KMS-11 (cell line): ENCODE results near the gene SLC25A17.
A peak's percentile ranks its signal among the peaks of the same experiment; 100 is the strongest.
"Not testable (repeated sequence)": the region's sequence is repeated elsewhere in the genome, so short reads cannot be mapped to it uniquely, and the experiment has no call there.

Experiments used
- H2AFZ ChIP-seq: fragments of 200-600 bp; sonication (generic); 2 replicates; pipeline ENCODE4 v1.6.1; 2016; ENCODE audit warnings: antibody characterized with exemption, mixed run types, low read depth
- H3K27ac ChIP-seq: fragments of 200-600 bp; sonication (generic); 2 replicates; pipeline ENCODE4 v1.6.1; 2016; ENCODE audit warnings: mild to moderate bottlenecking, mixed run types
- H3K27me3 ChIP-seq: fragments of 200-600 bp; sonication (generic); 2 replicates; pipeline ENCODE4 v1.6.1; 2017; ENCODE audit warnings: mild to moderate bottlenecking, low read depth, mixed run types, moderate library complexity; ENCODE audit not compliant: insufficient read depth
- H3K36me3 ChIP-seq: fragments of 200-600 bp; sonication (generic); 2 replicates; pipeline ENCODE4 v1.6.1; 2017; ENCODE audit warnings: mild to moderate bottlenecking, mixed run types; ENCODE audit not compliant: insufficient read depth
- H3K4me1 ChIP-seq: fragments of 200-600 bp; sonication (generic); 2 replicates; pipeline ENCODE4 v1.6.1; 2016; ENCODE audit warnings: mild to moderate bottlenecking, low read depth, mixed run types; ENCODE audit not compliant: poor library complexity, severe bottlenecking
- H3K4me2 ChIP-seq: fragments of 200-600 bp; sonication (generic); 2 replicates; pipeline ENCODE4 v1.7.0; 2016; ENCODE audit warnings: mild to moderate bottlenecking, mixed run types
- H3K4me3 ChIP-seq: fragments of 200-600 bp; sonication (generic); IDR thresholded peaks from 2 replicates; pipeline ENCODE4 v1.6.1; 2017; ENCODE audit warnings: low read depth, low read length, mixed read lengths; ENCODE audit not compliant: insufficient read depth
- H3K79me2 ChIP-seq: fragments of 200-600 bp; sonication (generic); 2 replicates; pipeline ENCODE4 v1.6.1; 2016; ENCODE audit warnings: low read depth, mixed run types; ENCODE audit not compliant: insufficient read depth
- H3K9ac ChIP-seq: fragments of 200-600 bp; sonication (generic); 2 replicates; pipeline ENCODE4 v1.6.1; 2016; ENCODE audit warnings: mild to moderate bottlenecking, mixed run types
- H4K20me1 ChIP-seq: fragments of 200-600 bp; sonication (generic); 2 replicates; pipeline ENCODE4 v1.6.1; 2016; ENCODE audit warnings: mild to moderate bottlenecking, mixed run types; ENCODE audit not compliant: insufficient read depth
- TF ChIP-seq, protein P1 (sequence below): fragments of 200-600 bp; sonication (generic); conservative IDR thresholded peaks from 2 replicates; pipeline ENCODE4 v1.6.1; 2017; ENCODE audit warnings: low read depth, mild to moderate bottlenecking, antibody characterized with exemption, low read length, moderate library complexity, mixed read lengths

Gene SLC25A17, protein sequence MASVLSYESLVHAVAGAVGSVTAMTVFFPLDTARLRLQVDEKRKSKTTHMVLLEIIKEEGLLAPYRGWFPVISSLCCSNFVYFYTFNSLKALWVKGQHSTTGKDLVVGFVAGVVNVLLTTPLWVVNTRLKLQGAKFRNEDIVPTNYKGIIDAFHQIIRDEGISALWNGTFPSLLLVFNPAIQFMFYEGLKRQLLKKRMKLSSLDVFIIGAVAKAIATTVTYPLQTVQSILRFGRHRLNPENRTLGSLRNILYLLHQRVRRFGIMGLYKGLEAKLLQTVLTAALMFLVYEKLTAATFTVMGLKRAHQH

GRCh38 chr22:40818747-40819598 is at the start of gene SLC25A17:
Gene SLC25A17, minus strand, starts transcription at chr22:40819346. Its CDS starts 98 bp downstream, at chr22:40819248.
- Histone ChIP-seq H2AFZ (peak within 1 kb of the TSS; percentile 98), H3K4me3 (no peak within 1 kb of the TSS), H3K79me2 (peaks cover 39% of the 10 kb centered on the region), H4K20me1 (no peaks in the 10 kb centered on the region), H3K9ac (peak within 1 kb of the TSS; percentile 69), H3K27ac (peak within 1 kb of the TSS; percentile 50), H3K4me1 (peaks cover 26% of the 10 kb centered on the region), H3K36me3 (no peaks in the 10 kb centered on the region), H3K4me2 (peak within 1 kb of the TSS; percentile 87), H3K27me3 (no peaks in the 10 kb centered on the region)
- TF ChIP-seq, protein P1, sequence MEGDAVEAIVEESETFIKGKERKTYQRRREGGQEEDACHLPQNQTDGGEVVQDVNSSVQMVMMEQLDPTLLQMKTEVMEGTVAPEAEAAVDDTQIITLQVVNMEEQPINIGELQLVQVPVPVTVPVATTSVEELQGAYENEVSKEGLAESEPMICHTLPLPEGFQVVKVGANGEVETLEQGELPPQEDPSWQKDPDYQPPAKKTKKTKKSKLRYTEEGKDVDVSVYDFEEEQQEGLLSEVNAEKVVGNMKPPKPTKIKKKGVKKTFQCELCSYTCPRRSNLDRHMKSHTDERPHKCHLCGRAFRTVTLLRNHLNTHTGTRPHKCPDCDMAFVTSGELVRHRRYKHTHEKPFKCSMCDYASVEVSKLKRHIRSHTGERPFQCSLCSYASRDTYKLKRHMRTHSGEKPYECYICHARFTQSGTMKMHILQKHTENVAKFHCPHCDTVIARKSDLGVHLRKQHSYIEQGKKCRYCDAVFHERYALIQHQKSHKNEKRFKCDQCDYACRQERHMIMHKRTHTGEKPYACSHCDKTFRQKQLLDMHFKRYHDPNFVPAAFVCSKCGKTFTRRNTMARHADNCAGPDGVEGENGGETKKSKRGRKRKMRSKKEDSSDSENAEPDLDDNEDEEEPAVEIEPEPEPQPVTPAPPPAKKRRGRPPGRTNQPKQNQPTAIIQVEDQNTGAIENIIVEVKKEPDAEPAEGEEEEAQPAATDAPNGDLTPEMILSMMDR = peak; percentile 35; the same call in 1 of the 2 replicates

DNA sequence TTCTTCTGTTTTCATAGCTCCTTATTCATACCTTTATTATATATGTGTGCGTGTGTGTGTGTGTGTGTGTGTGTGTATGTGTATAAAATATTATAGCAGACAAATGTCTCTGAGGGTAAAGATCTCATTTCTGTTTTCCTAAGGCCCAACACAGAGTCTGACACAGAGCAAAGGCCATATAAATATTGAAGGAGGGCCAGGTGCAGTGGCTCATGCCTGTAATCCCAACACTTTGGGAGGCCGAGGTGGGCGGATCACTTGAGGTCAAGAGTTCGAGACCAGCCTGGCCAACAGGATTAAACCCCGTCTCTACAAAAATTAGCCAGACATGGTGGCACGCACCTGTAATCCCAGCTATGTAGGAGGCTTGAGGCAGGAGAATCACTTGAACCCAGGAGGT is 49.2 kb upstream of the SLC25A17 start:
- not testable (repeated sequence) for H3K9ac ChIP-seq, H3K79me2 ChIP-seq, H3K4me1 ChIP-seq, H3K27me3 ChIP-seq, H3K27ac ChIP-seq, H3K4me3 ChIP-seq, H3K36me3 ChIP-seq, H2AFZ ChIP-seq, H4K20me1 ChIP-seq, H3K4me2 ChIP-seq

DNA sequence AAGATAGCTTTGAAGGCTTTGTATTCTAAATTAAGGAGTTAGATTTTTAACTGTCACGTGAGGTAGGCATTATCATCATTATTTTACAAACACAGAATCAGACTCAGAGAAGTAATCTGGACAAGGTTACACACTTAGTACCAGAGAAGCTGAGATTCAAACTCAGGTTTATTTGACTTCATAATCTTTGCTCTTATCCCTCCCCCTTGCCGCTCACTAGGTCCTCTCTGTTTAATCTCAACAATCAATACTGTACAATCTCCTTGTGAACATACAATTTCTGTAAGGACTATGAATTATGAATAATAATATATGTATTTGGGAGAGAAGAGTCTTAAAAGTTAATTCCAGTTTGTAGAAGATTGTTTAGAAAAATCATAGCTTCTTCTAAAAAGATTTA is 48.0 kb upstream of the SLC25A17 start:
- no peak overlapping the region for H3K4me3 ChIP-seq
- TF ChIP-seq, protein P1 = no peak
- H2AFZ ChIP-seq = no peak overlapping the region
- H3K79me2 ChIP-seq = peaks cover 16% of the 10 kb centered on the region; the same call in 1 of the 2 replicates
- no peak overlapping the region for H3K27ac ChIP-seq
- H3K4me1 ChIP-seq = no peaks in the 10 kb centered on the region
- no peaks in the 10 kb centered on the region for H3K27me3 ChIP-seq
- no peak overlapping the region for H3K9ac ChIP-seq
- no peak overlapping the region for H3K4me2 ChIP-seq
- no peaks in the 10 kb centered on the region for H3K36me3 ChIP-seq
- H4K20me1 ChIP-seq = no peaks in the 10 kb centered on the region

DNA sequence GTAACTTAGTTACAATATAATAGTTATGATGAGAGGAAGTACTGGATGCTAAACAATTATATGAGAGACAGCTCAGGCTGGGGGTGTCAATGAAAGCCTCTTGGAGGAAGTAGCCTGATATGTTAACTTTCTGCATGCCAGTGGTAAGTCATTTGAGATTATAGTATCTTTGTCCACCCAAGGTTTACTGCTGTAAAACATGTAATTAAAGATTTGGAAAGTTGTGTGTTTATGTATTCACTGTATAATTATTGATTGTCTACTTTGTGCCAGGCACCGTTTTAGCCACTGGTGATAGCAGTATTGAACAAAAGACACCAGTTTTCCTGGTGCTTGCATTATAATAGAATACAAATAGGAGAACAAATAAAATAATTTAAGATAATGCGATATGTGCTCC is 43.4 kb upstream of the SLC25A17 start:
- Histone ChIP-seq H3K4me2 (no peak overlapping the region), H3K79me2 (peaks cover 46% of the 10 kb centered on the region)

More for the DNA sequence above, 43.4 kb upstream of the SLC25A17 start:
- H3K4me3 ChIP-seq = no peak overlapping the region
- H3K27ac ChIP-seq = no peak overlapping the region
- no peaks in the 10 kb centered on the region for H4K20me1 ChIP-seq
- no peaks in the 10 kb centered on the region for H3K27me3 ChIP-seq
- TF ChIP-seq, protein P1 = no peak
- H2AFZ ChIP-seq = no peak overlapping the region
- H3K9ac ChIP-seq = no peak overlapping the region
- peaks cover 14% of the 10 kb centered on the region for H3K4me1 ChIP-seq
- H3K36me3 ChIP-seq = no peaks in the 10 kb centered on the region
